Measurements from ENCODE around the gene FHIP1A. TPM values are rescaled to one million over a fixed set of nuclear protein-coding genes. Genes with fewer than 3 reads are reported as not detected.
A peak's percentile ranks its signal among the peaks of the same experiment; 100 is the strongest.

The FHIP1A gene
- total RNA-seq, result 10 to 100 TPM in 1 of 2 donors, 1 to 10 TPM in 1; 4.9 to 28.8 TPM

DNA sequence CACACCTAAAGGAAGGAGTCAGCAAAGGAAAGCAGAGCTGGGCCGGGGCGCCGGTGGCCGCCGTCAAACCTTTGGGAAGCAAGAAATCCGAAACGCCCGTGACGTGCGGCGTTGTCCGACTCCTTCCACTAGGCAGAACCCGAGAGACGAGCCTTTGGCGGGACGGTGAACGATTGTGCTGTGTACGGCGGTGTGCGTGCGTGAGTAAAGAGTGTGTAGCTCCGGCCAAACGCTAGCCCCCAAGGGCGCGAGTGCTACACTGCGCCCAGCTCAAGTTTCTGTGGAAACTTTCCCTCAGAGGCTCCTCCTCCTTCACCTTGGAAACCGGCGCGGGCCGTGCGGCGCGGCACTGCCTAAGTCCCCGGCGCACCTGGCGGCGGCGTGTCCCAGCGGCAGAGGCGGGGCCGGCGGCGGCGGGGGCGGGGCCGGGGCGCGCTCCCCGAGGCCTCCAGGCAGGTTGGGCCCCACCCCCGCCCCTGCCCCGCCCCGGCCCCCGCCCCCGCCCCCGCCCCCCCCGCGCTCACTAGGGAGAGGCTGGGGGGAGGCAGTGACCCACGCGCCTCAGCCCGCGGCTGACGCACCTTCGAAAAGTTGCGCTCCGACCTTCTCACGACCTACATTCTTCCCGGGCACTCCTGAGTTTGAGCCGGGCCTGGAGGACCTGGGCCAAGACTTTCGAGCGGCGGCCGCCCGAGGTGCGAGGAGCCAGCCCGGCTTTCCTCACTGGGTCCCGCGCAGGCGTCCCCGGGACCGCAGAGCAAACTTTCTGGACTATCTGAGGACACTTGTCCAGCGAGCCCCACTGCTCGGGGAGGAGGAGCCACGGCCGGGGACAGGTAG lies at the start of gene FHIP1A:
Gene FHIP1A, plus strand, starts transcription at position 547 of the 840 bp plus-strand sequence. CDS start 157,084 bp downstream, outside the sequence.
- Histone ChIP-seq H3K36me3 (no peaks in the 10 kb centered on the region), H3K4me3 (peak within 1 kb of the TSS; percentile 84), H3K27ac (peak within 1 kb of the TSS in 1 of 2 donors; percentile 49), H3K9me3 (no peaks in the 10 kb centered on the region), H3K4me1 (ENCODE audit: control insufficient read depth in 1 of 2, low read depth in 2 of 2) (peaks cover 5 to 17% of the 10 kb centered on the region in 2 donors), H3K27me3 (replicated peaks; ENCODE audit: insufficient read depth) (no peaks in the 10 kb centered on the region)
- DNase-seq (ENCODE audit: low spot score), result no peak
- ATAC-seq (ENCODE audit: insufficient number of reproducible peaks, low FRiP score, low read depth), result no peak
- TF ChIP-seq, protein P1, sequence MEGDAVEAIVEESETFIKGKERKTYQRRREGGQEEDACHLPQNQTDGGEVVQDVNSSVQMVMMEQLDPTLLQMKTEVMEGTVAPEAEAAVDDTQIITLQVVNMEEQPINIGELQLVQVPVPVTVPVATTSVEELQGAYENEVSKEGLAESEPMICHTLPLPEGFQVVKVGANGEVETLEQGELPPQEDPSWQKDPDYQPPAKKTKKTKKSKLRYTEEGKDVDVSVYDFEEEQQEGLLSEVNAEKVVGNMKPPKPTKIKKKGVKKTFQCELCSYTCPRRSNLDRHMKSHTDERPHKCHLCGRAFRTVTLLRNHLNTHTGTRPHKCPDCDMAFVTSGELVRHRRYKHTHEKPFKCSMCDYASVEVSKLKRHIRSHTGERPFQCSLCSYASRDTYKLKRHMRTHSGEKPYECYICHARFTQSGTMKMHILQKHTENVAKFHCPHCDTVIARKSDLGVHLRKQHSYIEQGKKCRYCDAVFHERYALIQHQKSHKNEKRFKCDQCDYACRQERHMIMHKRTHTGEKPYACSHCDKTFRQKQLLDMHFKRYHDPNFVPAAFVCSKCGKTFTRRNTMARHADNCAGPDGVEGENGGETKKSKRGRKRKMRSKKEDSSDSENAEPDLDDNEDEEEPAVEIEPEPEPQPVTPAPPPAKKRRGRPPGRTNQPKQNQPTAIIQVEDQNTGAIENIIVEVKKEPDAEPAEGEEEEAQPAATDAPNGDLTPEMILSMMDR (IDR thresholded peaks at IDR 0.05), result no peak

DNA sequence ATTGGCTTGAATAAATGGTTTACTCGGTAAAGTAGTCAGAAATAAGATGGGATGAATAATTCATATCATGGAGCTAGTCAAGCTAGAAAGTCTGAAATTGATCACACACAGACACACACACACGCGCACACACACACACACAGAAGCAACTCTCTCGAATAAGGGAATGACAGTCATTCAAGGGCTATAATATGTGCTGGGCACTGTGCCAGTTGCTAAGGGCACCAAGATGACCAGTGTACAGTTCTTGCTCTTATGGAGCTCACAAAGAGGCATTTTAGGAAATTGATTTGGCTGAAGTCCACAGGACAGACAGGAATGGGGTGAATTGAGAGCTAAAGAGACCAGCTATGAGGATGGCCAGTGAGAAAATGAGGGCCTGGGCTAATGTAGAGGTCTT lies 49.4 kb upstream of the FHIP1A start:
- no peaks in the 10 kb centered on the region for H3K9me3 ChIP-seq
- TF ChIP-seq, protein P1 (IDR thresholded peaks at IDR 0.05), result no peak
- H3K4me3 ChIP-seq, result no peak overlapping the region
- H3K4me1 ChIP-seq (ENCODE audit: control insufficient read depth in 1 of 2, low read depth in 2 of 2), result no peaks in the 10 kb centered on the region
- no peak for DNase-seq (ENCODE audit: low spot score)
- no peak overlapping the region for H3K27ac ChIP-seq
- no peak for ATAC-seq (ENCODE audit: insufficient number of reproducible peaks, low FRiP score, low read depth)
- H3K27me3 ChIP-seq (replicated peaks; ENCODE audit: insufficient read depth), result no peaks in the 10 kb centered on the region
- H3K36me3 ChIP-seq, result no peaks in the 10 kb centered on the region

DNA sequence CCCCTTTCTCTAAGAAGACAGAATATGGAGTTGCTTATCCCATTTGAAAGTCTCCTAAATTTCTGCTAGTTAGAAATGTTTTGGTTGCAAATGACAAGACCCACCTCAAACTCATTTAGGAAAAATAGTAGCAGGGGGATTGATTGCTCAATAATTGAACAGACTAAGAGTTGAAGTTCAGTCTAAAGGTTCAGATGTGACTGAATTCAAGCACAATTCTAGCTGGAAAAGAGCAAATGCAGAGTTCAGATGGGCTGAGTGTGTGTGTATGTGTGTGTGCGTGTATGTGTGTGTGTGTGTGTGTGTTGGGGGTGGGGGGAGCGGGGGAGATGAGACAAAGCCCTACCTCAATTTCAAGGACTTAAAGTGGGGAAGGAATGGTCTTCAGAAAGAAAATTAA lies 47.9 kb upstream of the FHIP1A start:
- ATAC-seq (ENCODE audit: insufficient number of reproducible peaks, low FRiP score, low read depth) (no peak), DNase-seq (ENCODE audit: low spot score) (no peak)
- TF ChIP-seq, protein P1 (IDR thresholded peaks at IDR 0.05), result no peak
- Histone ChIP-seq H3K9me3 (no peaks in the 10 kb centered on the region), H3K27ac (no peak overlapping the region), H3K27me3 (replicated peaks; ENCODE audit: insufficient read depth) (no peaks in the 10 kb centered on the region), H3K4me1 (ENCODE audit: control insufficient read depth in 1 of 2, low read depth in 2 of 2) (no peaks in the 10 kb centered on the region), H3K36me3 (no peaks in the 10 kb centered on the region), H3K4me3 (no peak overlapping the region)

DNA sequence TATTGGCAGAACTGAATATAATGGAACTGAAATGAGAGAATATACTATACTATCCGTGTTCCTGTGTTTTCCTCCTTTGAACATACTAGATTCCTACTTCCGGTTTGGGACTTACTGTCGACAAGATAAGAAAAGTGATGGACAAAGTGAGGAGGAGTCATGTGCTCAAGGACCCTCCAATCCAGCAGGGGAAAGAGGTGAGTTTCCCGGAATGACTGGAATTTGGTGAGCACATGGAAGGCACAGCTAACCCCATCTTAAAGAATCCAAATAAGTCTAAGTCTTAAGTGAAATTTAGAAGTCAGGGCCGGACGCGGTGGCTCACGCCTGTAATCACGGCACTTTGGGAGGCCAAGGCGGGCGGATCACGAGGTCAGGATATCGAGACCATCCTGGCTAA lies 47.0 kb upstream of the FHIP1A start:
- no peak overlapping the region for H3K4me3 ChIP-seq
- TF ChIP-seq, protein P1 (IDR thresholded peaks at IDR 0.05), result no peak
- H3K36me3 ChIP-seq, result no peaks in the 10 kb centered on the region
- no peaks in the 10 kb centered on the region for H3K4me1 ChIP-seq (ENCODE audit: control insufficient read depth in 1 of 2, low read depth in 2 of 2)
- H3K9me3 ChIP-seq, result no peaks in the 10 kb centered on the region
- ATAC-seq (ENCODE audit: insufficient number of reproducible peaks, low FRiP score, low read depth) (no peak), DNase-seq (ENCODE audit: low spot score) (no peak)
- no peaks in the 10 kb centered on the region for H3K27me3 ChIP-seq (replicated peaks; ENCODE audit: insufficient read depth)
- H3K27ac ChIP-seq, result no peak overlapping the region

DNA sequence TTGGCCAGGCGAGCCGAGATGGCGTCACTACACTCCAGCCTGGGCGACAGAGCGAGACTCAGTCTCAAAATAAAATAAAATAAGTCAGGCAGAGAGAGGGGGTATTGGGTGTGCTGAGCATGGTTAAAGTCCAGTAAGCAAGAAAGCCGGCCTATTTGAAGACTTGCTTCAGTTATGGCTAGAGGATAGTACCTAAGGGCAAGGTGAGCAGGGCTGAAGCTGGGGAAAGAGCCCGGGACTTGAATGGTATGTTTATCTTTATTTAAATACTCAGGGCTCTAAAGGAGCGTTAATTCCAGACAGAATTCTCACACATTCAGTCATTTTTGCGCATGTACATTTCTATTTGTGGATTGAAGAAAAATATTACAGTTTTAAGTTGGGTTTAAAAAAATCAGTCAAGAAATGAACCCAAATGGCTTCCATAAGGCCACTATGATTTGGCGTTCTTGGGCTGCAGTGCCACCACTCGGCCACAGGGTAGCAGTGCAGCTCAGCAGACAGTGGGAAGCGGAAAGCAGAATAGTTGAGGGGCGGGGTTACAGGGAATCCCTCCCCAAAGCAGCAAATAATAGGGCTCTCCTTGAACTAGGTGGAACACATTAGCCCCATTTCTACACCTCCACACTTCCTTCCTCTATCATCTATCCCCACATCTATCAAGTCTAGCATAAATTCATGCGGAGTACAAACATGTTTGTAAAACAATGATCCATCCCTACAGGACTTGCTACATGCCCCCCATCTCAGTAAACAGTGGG lies 46.4 kb upstream of the FHIP1A start:
- no peaks in the 10 kb centered on the region for H3K27me3 ChIP-seq (replicated peaks; ENCODE audit: insufficient read depth)
- ATAC-seq (ENCODE audit: insufficient number of reproducible peaks, low FRiP score, low read depth), result peak; percentile 60
- no peaks in the 10 kb centered on the region for H3K36me3 ChIP-seq
- TF ChIP-seq, protein P1 (IDR thresholded peaks at IDR 0.05), result peak; percentile 96
- no peak overlapping the region for H3K27ac ChIP-seq
- peak; percentile 53 for DNase-seq (ENCODE audit: low spot score)
- no peak overlapping the region for H3K4me3 ChIP-seq
- no peaks in the 10 kb centered on the region for H3K9me3 ChIP-seq
- no peaks in the 10 kb centered on the region for H3K4me1 ChIP-seq (ENCODE audit: control insufficient read depth in 1 of 2, low read depth in 2 of 2)

Measured in thoracic aorta (tissue), 2 donors.